ENCODE data around the gene BOK.
A peak's percentile ranks its signal among the peaks of the same experiment; 100 is the strongest.

BOK gene

GRCh38 chr2:241601841-241602240 lies 43.3 kb downstream of the BOK start:
- DNase-seq (ENCODE audit: low spot score) = no peak

- DNase-seq (ENCODE audit: low spot score) = no peak
Measured at GRCh38 chr2:241602720-241603119, 44.2 kb downstream of the BOK start.

- no peak for DNase-seq (ENCODE audit: low spot score)
Measured at GRCh38 chr2:241603686-241604085, 45.1 kb downstream of the BOK start.

- DNase-seq (ENCODE audit: low spot score) = no peak
Measured at GRCh38 chr2:241606186-241606585, 47.6 kb downstream of the BOK start.

GRCh38 chr2:241607162-241607885 lies 48.8 kb downstream of the BOK start:
- no peak for DNase-seq (ENCODE audit: low spot score)

- no peak for DNase-seq (ENCODE audit: low spot score)
Measured at GRCh38 chr2:241608881-241609280, 50.3 kb downstream of the BOK start.

GRCh38 chr2:241609859-241610793 lies 51.6 kb downstream of the BOK start:
- peak; percentile 66 for DNase-seq (ENCODE audit: low spot score)

GRCh38 chr2:241611062-241611461 lies 52.5 kb downstream of the BOK start:
- DNase-seq (ENCODE audit: low spot score) = no peak

- no peak for DNase-seq (ENCODE audit: low spot score)
Measured at GRCh38 chr2:241612156-241613016, 53.8 kb downstream of the BOK start.

GRCh38 chr2:241613017-241613780 lies 54.7 kb downstream of the BOK start:
- DNase-seq (ENCODE audit: low spot score) = no peak

- no peak for DNase-seq (ENCODE audit: low spot score)
Measured at GRCh38 chr2:241615041-241615440, 56.5 kb downstream of the BOK start.

- no peak for DNase-seq (ENCODE audit: low spot score)
Measured at GRCh38 chr2:241615522-241616052, 57.0 kb downstream of the BOK start.

- DNase-seq (ENCODE audit: low spot score) = no peak
Measured at GRCh38 chr2:241616168-241617125, 57.9 kb downstream of the BOK start.

GRCh38 chr2:241617431-241618154 lies 59.0 kb downstream of the BOK start:
- DNase-seq (ENCODE audit: low spot score) = no peak

GRCh38 chr2:241618296-241618805 lies 59.8 kb downstream of the BOK start:
- no peak for DNase-seq (ENCODE audit: low spot score)

- no peak for DNase-seq (ENCODE audit: low spot score)
Measured at GRCh38 chr2:241618829-241619228, 60.3 kb downstream of the BOK start.

GRCh38 chr2:241619597-241620418 lies 61.3 kb downstream of the BOK start:
- DNase-seq (ENCODE audit: low spot score) = no peak

- no peak for DNase-seq (ENCODE audit: low spot score)
Measured at GRCh38 chr2:241620419-241620769, 61.8 kb downstream of the BOK start.

Data from globus pallidus (tissue), 1 donor.